Breast epithelium (tissue), 4 donors: ENCODE results near the gene ADD1. TPM values are rescaled to one million over a fixed set of nuclear protein-coding genes. Genes with fewer than 3 reads are reported as not detected.

Experiments
- DNase-seq, 2 donors: peaks; one replicate each; pipeline ENCODE4 v3.0.0-alpha.2; 2019; ENCODE audit warnings: low spot score in 2 of 2
- H3K27ac ChIP-seq, 2 donors: fragments of 200-600 bp; sonication (generic) in 1 of 2; one replicate each; pipeline ENCODE4 v1.5.1; 2016 to 2019; ENCODE audit warnings: mild to moderate bottlenecking in 1 of 2
- H3K27me3 ChIP-seq, 2 donors: fragments of 200-600 bp; sonication (generic) in 1 of 2; one replicate each; pipeline versions ENCODE4 v1.5.1 to v1.6.0; 2017 to 2019; ENCODE audit warnings: control low read depth in 1 of 2, mild to moderate bottlenecking in 1 of 2
- H3K36me3 ChIP-seq: fragments of 200-600 bp; one replicate; pipeline ENCODE4 v1.5.1; 2019
- H3K4me1 ChIP-seq, 2 donors: fragments of 200-600 bp; sonication (generic); one replicate each; pipeline ENCODE4 v1.5.1; 2016 to 2019; ENCODE audit warnings: control low read depth in 1 of 2
- H3K4me3 ChIP-seq, 3 donors: fragments of 200-600 bp; sonication (generic); 1 replicate in 2 of 3; 2 replicates in 1 of 3; pipeline ENCODE4 v1.5.1; 2016 to 2019; ENCODE audit warnings: mild to moderate bottlenecking in 3 of 3, moderate library complexity in 2 of 3
- H3K9me3 ChIP-seq, 2 donors: fragments of 200-600 bp; sonication (generic) in 1 of 2; one replicate each; pipeline ENCODE4 v1.5.1; 2016 to 2019; ENCODE audit warnings: control low read depth in 1 of 2
- POLR2A ChIP-seq: fragments of 450-650 bp; IDR thresholded peaks from one replicate; pipeline ENCODE4 v1.6.1; 2016; ENCODE audit warnings: antibody characterized with exemption, mild to moderate bottlenecking, moderate library complexity
- POLR2AphosphoS5 ChIP-seq, 3 donors: sonication (generic); formaldehyde crosslinking; IDR thresholded peaks; one replicate each; pipeline ENCODE4 v1.6.1; 2017; ENCODE audit warnings: antibody characterized with exemption in 3 of 3
- intact Hi-C: fragments of 100-400 bp; cut with DNase I; formaldehyde crosslinking; loops from one replicate; pipeline ENCODE4 v1.15.1; 2023; ENCODE audit warnings: low total_unique reads
- total RNA-seq, 3 donors: library from RNA; depleted of rRNA; stranded (reverse); fragments of >200 nt; gene quantifications; one replicate each; pipeline ENCODE4 v1.1.0, GENCODE V29; 2016
- TF ChIP-seq, protein P1 (sequence below), 3 donors: fragments of 450-650 bp; IDR thresholded peaks; one replicate each; pipeline ENCODE4 v1.5.1; 2016 to 2017; ENCODE audit warnings: antibody characterized with exemption in 3 of 3, mild to moderate bottlenecking in 3 of 3, moderate library complexity in 3 of 3

The ADD1 gene
- total RNA-seq, 3 donors from 2014 or later: 161 to 193 (median 181) TPM

DNA sequence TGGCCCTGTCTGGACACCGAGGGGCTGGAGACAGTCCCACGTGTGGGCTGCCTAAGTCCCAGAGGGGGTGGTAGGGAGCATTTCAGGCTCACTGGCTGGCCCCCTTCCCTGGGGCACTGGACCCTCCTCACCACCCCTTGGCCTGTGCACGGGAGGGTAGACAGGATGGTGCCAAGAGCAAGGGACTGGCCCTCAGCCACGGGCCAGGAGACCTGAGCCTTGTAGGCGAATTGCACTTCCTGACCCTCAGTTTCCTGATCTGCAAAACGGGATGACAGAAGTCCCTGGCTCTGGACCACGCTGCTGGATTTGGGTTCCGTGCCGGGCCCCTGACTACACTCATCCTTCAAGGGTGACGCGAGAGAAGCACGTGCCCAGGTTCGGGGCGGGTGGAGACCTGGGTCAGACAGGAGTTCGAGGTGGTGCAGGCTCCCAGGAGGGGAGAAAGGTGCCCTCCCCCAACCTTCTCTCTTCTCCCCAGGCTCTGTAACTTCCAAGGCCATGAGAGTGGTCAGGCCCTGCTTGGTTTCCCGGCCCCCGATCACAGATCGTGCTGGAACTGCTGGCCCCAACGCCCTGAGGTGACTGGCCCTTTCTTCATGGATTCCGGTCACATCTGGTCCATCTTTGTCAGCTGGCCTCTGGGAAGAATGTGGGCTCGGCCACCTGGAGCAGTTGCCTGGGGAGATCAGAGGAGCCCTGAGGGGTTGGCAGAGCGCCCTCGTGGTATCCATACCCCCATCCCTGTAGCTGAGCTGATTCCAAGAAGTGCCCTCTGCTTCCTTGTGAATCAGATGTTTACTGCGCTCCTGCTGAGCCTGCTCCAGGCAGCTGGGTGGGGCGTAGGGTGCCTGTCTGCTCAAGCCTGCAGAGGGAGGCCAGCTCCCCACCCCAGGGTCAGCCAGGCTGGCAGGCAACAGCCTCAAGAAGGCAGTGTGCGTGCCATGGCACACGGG lies 47.5 kb upstream of the ADD1 start:
- no peak overlapping the region for H3K4me3 ChIP-seq
- no peaks in the 10 kb centered on the region for H3K9me3 ChIP-seq
- no peak for TF ChIP-seq POLR2A
- no peak for TF ChIP-seq POLR2AphosphoS5 (IDR thresholded peaks at IDR 0.05)
- TF ChIP-seq, protein P1, sequence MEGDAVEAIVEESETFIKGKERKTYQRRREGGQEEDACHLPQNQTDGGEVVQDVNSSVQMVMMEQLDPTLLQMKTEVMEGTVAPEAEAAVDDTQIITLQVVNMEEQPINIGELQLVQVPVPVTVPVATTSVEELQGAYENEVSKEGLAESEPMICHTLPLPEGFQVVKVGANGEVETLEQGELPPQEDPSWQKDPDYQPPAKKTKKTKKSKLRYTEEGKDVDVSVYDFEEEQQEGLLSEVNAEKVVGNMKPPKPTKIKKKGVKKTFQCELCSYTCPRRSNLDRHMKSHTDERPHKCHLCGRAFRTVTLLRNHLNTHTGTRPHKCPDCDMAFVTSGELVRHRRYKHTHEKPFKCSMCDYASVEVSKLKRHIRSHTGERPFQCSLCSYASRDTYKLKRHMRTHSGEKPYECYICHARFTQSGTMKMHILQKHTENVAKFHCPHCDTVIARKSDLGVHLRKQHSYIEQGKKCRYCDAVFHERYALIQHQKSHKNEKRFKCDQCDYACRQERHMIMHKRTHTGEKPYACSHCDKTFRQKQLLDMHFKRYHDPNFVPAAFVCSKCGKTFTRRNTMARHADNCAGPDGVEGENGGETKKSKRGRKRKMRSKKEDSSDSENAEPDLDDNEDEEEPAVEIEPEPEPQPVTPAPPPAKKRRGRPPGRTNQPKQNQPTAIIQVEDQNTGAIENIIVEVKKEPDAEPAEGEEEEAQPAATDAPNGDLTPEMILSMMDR (IDR thresholded peaks at IDR 0.05): no peak
- intact Hi-C loops: no loop called here
- H3K4me1 ChIP-seq: peaks cover 35 to 57% of the 10 kb centered on the region in 2 donors
- peak overlapping the region; percentile 87 for H3K27ac ChIP-seq
- H3K27me3 ChIP-seq: no peaks in the 10 kb centered on the region
- H3K36me3 ChIP-seq: no peaks in the 10 kb centered on the region
- DNase-seq: peak; percentile 67 to 75

DNA sequence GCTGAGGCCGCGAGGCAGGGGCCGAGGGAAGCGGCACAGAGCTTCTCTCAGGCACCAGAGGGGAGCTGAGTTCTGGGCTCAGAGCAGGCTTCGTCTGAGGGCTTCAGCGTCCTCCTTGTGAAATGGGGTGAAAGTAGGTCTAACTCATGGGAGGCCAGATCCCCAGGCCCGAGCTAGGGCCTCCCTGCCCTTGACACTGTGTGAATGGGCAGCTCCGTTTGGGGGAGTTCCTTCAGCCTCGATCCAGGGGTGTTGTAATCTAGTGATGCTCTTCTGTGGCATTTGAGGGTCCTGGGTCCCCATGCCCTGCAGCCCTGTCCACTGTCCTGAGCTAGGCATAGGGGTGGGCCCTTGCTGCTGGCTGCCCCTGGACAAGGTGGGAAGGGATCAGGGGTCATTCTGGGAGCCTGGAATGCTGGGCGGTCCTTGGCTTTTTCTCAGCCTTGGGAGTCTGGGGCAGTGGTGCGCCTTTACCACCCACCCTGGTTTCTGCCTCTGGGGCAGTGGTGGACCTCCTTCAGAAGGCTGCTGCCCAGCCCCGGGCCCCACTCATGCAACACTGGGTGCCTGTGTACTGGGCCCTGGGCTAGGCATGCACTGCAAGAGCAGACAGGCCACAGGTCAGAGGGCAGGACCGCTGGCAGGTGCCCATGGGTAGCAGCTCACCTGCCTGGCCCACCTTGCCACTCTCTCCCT lies 46.6 kb upstream of the ADD1 start:
- Histone ChIP-seq H3K27me3 (no peaks in the 10 kb centered on the region), H3K27ac (peak overlapping the region; percentile 87), H3K4me3 (no peak overlapping the region), H3K9me3 (no peaks in the 10 kb centered on the region), H3K4me1 (peaks cover 37 to 66% of the 10 kb centered on the region in 2 donors), H3K36me3 (no peaks in the 10 kb centered on the region)
- TF ChIP-seq, protein P1 (IDR thresholded peaks at IDR 0.05): no peak
- no peak for TF ChIP-seq POLR2A
- TF ChIP-seq POLR2AphosphoS5 (IDR thresholded peaks at IDR 0.05): no peak
- intact Hi-C loops: no loop called here
- DNase-seq: peak in 1 of 2 donors; percentile 45

DNA sequence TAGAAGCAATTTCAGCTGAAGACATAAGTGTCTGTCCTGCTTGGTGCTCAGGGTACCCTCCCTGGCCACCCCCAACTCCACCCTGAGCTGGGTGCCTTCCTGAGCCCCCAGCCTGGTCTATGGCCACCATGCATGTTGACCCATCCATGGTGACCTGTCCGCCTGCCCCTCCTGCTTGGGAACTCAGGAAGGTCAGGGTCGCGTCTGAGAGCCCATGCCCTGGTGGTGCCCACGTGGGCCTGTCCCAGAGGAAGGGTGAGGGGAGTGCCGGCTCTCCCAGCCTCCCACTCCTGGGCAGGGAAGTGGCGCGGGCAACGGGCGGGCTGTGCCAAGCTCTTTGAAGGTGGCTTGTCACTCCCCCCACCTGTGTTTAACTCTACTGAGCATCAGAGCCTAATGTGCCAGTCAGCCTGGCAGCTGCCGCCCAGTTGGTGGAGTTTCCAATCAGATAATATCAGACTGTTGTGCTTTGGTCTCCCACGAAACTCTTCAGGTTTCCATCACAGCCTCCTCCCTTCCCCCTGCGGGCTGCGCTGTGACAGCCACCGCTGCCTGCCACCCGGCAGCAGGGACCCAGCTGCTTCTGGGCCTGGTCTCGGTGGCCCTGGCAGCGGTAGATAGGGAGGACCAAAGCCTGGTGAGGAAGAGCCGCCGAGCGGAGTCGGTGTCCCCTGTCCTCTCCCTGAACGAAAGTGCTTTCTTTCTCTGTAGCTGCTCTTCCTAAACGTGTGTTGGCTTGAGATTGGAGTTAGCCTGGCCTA lies 45.9 kb upstream of the ADD1 start:
- Histone ChIP-seq H3K4me1 (peaks cover 37 to 66% of the 10 kb centered on the region in 2 donors), H3K9me3 (no peaks in the 10 kb centered on the region), H3K4me3 (peak overlapping the region in 2 of 3 donors; percentile 20 to 58), H3K27ac (peak overlapping the region; percentile 87), H3K36me3 (no peaks in the 10 kb centered on the region), H3K27me3 (no peaks in the 10 kb centered on the region)
- TF ChIP-seq POLR2AphosphoS5 (IDR thresholded peaks at IDR 0.05) (no peak), POLR2A (no peak)
- TF ChIP-seq, protein P1 (IDR thresholded peaks at IDR 0.05): no peak
- intact Hi-C loops: no loop called here
- peak in 1 of 2 donors; percentile 73 for DNase-seq

- Histone ChIP-seq H3K4me1 (peaks cover 37 to 66% of the 10 kb centered on the region in 2 donors), H3K9me3 (no peaks in the 10 kb centered on the region), H3K27me3 (no peaks in the 10 kb centered on the region), H3K36me3 (no peaks in the 10 kb centered on the region), H3K4me3 (peak overlapping the region; percentile 20 to 58 (median 30)), H3K27ac (peak overlapping the region; percentile 87)
- peak in 1 of 2 donors; percentile 53 for DNase-seq
- intact Hi-C loops: no loop called here
- TF ChIP-seq POLR2A: no peak
- peak in 2 of 3 donors; percentile 41 to 45 for TF ChIP-seq POLR2AphosphoS5 (IDR thresholded peaks at IDR 0.05)
These were observed 45.0 kb upstream of the ADD1 start for GRCh38 chr4:2798399-2799223.
